Ureter (tissue), 1 donor: ENCODE results near the gene PCSK5. TPM values are rescaled to one million over a fixed set of nuclear protein-coding genes. Genes with fewer than 3 reads are reported as not detected.
"Not testable (repeated sequence)": the region's sequence is repeated elsewhere in the genome, so short reads cannot be mapped to it uniquely, and the experiment has no call there.

ENCODE experiments used
- DNase-seq: peaks from one replicate; pipeline ENCODE4 v3.0.0-alpha.2; 2020; ENCODE audit warnings: low spot score
- total RNA-seq: library from RNA; stranded (reverse); gene quantifications from one replicate; pipeline ENCODE4 v1.2.4, GENCODE V29; 2023
- donor health status: DM: yes; HTN: yes; CAD: no.

Gene PCSK5
- total RNA-seq, 1 donor from 2014 or later = 13.8 TPM

DNA sequence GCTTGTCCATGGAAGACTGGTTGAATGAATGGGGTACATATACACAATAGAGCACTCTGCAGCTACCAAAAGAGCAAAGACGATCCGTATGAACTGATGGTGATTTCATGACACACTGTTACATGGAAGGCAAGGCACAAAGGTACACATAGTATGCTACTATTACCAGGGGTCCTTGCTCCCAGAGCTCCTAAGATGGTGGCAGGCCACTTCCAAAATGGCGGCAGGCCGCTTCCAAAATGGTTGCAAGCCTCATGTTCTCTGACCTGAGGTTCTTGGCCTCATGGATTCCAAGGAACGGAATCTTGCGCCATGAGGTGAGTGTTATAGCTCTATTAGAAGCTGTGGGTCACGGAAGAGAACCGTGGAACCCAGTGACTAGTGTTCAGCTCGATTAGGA is 356.2 kb downstream of the PCSK5 start:
- DNase-seq = no peak

- DNase-seq = no peak
Observed at GRCh38 chr9:76247426-76247825, 357.0 kb downstream of the PCSK5 start.

GRCh38 chr9:76249309-76249708 is 358.8 kb downstream of the PCSK5 start:
- DNase-seq = no peak

GRCh38 chr9:76255781-76256455 is 365.4 kb downstream of the PCSK5 start:
- peak; percentile 70 for DNase-seq

DNA sequence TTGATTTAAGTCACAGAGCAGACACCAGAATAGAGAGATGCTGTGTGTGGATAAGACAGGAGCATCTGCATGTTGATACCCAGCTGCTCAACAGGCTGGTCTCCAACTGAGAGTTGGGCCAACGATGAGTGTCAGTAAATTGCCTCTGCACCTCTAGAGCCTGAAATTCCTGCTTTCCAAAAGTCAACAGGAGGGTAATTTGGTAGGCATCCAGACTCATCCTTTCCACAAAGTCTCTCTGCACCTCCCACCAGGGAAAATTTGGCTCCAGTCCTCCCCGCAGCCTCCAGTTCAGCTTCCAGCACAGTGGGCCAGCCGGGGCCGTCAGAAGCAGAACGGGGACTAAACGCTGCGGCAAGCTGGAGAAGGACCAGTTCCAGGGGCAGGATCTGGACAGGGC is 366.8 kb downstream of the PCSK5 start:
- DNase-seq = no peak

DNA sequence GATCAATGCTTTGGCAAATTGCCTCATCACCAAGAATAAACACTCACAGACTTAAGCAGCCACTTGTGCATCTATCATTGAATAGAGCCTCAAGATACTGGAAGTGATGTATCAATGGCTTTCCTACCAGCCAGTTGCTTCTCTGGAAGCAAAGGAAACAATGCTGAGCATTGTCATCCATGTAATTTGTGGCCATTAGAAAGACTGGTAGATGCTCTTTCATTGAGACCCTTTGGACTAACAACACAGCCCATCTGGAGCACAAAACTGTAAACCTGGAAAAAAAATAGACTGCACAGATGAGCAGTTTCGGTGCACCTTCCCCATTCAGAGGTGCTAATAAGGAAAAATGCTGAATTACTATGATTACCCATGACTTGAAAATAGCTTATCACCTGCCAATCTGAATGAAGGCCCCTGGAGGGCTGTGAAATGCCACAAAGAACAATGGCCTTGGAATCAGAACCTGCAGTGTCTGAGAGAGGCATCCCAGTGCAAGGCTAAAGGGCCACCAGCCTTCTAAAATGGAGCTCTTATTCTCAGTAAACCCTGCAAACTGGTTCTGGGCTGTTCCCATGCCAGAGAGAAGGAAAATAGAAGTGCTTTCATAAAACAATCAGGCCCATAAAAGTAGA is 376.3 kb downstream of the PCSK5 start:
- DNase-seq = no peak

- DNase-seq = no peak
Observed at GRCh38 chr9:76267284-76267652, 376.8 kb downstream of the PCSK5 start.

DNA sequence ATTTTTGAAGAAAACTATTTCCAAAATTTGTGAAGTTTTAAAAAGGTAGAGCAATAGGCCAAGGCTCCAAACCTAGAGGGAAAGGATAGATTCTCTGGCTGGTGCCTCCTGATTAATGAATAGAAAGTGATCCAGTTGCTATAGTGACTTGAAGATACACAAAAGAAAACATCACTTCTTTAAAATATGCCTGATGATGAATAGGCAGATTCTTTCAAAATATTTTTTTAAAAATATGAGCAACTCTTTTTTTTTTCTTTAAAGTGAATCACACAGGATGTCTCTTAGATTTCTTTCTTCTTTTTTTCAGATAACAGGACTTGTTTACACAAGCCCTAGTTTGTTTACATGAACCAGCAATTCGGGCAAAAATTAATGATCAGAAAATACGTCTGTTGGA is 379.3 kb downstream of the PCSK5 start:
- no peak for DNase-seq

DNA sequence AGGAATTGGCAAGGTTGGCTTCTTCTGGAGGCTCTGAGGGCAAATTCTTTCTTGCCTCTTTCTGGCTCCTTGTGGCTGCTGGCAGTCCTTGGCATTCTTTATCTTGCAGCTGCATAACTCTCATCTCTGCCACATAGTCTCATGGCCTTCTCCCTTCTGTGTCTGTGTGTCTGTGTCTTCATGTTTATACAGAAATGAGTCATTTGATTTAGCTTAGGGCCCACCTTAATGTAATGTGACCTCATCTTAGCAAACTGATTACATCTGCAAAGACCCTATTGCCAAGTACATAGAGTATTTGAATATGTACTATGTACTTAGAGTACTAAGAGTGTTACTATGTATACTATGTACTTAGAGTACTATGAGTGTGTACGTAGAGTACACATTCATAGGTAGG is 381.3 kb downstream of the PCSK5 start:
- DNase-seq = no peak

DNA sequence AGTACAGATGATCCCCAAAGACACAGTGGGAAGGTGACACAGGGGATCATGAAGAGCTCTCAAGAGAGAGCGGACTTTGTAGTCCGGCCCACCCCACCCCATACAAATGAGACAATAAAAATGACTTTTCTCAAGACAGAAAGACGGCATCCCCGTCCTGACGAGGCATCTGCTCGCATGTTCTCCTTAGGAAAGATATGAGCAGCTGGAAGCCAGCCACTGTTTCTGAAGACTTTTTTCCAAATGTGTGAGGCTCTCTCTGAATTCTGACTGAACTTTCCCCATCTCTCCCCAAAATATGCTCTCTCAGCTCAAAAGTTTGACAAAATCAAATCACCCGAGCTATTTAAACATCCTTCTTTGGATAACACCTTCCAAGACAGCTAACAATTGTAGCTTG is 398.6 kb downstream of the PCSK5 start:
- DNase-seq = no peak

DNA sequence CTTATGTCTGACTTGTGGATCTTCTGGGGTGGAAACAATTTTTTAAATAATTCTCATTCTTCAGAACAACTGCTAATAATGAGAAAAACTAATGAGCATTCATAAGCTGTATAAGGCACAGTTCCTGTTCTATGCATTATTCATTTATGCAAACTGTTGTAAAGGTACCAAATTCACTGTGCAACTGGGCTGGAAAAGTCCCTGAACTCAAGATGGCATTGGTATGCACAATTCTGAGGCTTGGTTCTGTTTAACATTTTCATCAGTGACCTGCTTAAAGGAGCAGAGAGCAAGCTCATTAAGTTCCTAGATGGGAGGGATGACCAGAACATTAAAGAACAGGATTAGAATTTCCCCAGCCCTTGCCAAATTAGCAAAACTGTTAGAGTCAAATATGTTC is 399.2 kb downstream of the PCSK5 start:
- DNase-seq = no peak

GRCh38 chr9:76290555-76290954 is 400.1 kb downstream of the PCSK5 start:
- DNase-seq = no peak

- DNase-seq = no peak
Observed at GRCh38 chr9:76292246-76292645, 401.8 kb downstream of the PCSK5 start.

GRCh38 chr9:76292658-76293057 is 402.2 kb downstream of the PCSK5 start:
- DNase-seq = no peak

GRCh38 chr9:76294301-76294700 is 403.8 kb downstream of the PCSK5 start:
- no peak for DNase-seq

GRCh38 chr9:76296561-76297310 is 406.3 kb downstream of the PCSK5 start:
- no peak for DNase-seq

DNA sequence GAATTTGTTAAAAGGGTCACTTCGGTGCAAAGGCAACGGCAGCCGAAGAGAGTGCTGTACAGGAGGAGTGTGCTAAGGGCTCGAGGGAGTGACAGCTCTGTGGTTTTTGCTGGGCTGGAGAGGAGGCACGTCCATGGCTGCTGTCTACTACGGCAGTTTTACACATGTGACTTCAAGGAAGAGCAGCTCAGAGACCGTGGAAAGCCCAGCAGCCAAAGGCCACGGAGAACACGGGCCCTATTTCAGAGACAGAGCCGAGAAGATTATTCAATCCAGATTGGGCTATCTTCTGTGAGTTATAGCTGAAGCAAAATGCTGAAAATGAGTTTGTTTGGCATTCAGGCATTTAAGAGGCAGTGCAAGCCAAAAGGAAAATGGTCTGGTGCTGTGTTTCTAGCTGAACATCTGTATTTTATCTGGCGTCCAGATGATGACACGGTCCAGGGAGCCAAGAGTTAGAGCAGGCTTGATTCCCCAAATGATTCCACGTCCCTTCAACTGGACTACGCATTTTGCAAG is 407.3 kb downstream of the PCSK5 start:
- DNase-seq = peak; percentile 47

GRCh38 chr9:76298521-76299144 is 408.2 kb downstream of the PCSK5 start:
- no peak for DNase-seq

DNA sequence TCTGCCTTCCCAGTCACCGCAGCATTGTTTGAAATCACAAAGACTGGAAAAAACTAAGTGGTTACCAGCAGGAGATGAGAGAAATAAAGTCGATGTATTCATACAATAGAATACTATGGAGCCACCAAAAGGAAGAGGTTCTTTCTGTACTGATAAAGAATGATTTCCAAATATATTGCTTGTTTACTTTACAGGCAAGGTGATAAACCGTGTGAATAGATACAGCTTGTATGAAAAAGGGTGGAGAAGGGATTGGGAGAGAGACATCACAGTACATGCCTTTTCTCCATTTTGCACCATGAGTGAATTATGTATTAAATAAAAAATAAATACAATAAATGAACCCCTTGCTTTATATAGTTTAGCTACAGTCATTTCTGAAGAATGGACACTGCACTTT is 412.1 kb downstream of the PCSK5 start:
- no peak for DNase-seq

DNA sequence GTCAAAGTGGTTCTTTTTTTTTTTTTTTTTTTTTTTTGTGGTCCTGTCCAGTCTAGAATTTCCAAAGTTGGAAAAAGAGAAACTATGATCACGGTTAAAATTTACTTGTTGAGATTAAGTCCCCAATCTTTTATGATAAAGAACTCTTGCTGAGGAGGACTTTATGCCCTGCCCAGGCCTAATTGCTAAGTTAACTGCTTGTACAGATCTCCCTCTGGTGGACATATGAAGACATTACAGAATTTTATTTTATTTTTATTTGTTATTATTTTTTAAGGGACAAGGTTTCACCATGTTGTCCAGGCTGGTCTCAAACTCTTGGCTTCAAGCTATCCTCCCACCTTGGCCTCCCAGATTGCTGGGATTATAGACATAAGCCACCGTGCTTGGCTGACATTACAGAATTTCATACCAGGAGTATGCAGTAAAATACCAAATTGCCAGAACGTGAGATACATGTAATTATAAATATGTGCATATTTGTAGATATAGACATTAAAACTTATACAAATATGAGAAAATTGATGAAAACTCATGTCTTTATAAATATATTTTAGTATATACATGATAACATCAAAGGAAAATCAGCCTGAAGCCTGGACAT is 412.6 kb downstream of the PCSK5 start:
- no peak for DNase-seq

DNA sequence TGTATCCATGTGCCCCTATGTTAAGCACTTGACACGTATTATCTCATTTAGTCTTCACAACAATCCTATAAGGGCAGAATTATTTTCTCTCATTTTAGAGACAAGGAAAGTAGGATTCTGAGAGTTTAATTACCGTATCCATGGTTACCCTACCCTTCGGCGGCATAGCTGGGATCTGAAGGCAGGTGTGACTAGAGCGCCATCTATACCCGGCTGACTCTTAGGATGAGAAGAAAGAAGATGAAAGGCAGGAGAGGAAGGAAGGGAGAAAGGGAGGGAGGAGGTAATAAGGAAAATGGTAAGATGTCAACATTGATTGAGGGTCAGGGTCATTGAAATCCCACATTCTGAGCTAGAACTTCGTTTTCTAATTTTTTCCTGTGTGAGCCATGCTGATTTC is 416.6 kb downstream of the PCSK5 start:
- not testable (repeated sequence) for DNase-seq

- no peak for DNase-seq
Observed at GRCh38 chr9:76310577-76310976, 420.1 kb downstream of the PCSK5 start.
